NCI-H146 treated with DMSO at 0.1 percent for 48 hours (cell line): ENCODE data around the gene PHACTR3.
"Not testable (repeated sequence)": the region's sequence is repeated elsewhere in the genome, so short reads cannot be mapped to it uniquely, and the experiment has no call there.

ENCODE experiments used
- DNase-seq: peaks from one replicate; lab custom pipeline; 2025; ENCODE audit not compliant: unreplicated experiment; lab: John Stamatoyannopoulos, UW

PHACTR3 gene

GRCh38 chr20:59837623-59838394, 233.5 kb downstream of the PHACTR3 start:
- DNase-seq: no peak

- no peak for DNase-seq
Observed at GRCh38 chr20:59839400-59839799, 235.1 kb downstream of the PHACTR3 start.

DNA sequence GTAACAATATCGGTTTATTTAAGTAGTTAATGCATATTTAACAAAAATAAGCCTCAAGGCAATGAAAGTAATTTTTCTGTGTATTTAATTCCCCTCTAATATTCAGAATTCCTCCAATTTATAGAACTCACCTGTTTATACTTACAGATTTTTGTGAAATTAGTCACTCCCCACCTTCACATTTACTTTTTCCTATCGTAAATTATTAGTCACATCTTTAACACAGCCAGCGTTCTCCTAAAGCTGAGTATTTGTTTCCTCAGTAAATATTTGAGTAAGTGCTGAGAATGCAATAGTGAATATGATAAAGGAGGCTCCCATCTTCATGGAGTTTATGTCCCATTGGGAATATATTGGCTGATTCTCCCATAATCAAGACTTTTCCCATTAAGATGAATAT, 241.1 kb downstream of the PHACTR3 start:
- no peak for DNase-seq

- no peak for DNase-seq
Observed at GRCh38 chr20:59848182-59848581, 243.8 kb downstream of the PHACTR3 start.

DNA sequence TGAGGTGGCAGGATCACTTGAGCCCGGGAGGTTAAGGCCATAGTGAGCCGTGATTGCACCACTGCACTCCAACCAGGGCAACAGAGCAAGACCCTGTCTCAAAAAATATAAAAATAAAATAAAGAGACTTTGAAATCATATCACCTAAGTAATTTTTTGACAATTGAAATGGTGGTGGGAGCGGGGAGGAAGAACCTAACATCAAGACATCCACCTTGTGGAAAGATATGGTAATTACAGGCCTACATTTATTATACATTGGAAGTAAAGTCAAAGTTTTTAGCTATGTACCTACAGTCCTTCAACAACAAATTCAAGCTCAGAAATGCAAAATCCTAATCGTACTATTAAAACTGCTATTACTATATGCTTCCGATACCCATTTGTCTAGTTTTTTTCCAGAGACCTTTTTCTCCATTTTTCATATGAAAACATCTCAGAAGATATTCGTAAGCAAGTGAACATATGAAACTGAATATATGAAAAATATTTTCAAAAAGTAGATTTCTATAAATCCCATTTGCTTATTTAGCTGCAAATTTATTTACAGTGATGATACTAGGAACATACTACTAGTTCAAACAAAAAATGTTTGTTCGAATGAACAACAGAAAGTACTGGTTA, 245.8 kb downstream of the PHACTR3 start:
- peak; percentile 53 for DNase-seq

DNA sequence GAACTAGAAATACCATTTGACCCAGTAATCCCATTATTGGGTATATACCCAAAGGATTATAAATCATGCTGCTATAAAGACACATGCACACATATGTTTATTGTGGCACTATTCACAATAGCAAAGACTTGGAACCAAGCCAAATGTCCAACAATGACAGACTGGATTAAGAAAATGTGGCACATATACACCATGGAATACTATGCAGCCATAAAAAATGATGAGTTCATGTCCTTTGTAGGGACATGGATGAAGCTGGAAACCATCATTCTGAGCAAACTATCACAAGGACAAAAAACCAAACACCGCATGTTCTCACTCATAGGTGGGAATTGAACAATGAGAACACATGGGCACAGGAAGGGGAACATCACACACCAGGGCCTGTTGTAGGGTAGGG, 252.2 kb downstream of the PHACTR3 start:
- not testable (repeated sequence) for DNase-seq

DNA sequence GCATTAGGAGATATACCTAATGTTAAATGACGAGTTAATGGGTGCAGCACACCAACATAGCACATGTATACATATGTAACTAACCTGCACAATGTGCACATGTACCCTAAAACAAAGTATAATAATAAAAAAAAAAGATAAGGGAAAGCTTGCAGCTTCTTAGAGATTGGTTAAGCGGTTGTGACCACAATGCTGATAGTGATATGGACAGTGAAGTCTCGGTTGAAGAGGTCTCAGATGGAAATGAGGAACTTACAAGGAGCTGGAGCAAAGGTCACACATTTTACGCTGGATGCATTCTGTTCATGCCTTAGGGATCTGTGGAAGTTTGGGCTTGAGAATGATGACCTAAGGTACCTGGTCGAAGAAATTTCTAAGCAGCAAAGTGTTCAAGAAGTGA, 252.6 kb downstream of the PHACTR3 start:
- DNase-seq: not testable (repeated sequence)

GRCh38 chr20:59857966-59858365, 253.6 kb downstream of the PHACTR3 start:
- no peak for DNase-seq

- no peak for DNase-seq
Observed at GRCh38 chr20:59858425-59858824, 254.1 kb downstream of the PHACTR3 start.

DNA sequence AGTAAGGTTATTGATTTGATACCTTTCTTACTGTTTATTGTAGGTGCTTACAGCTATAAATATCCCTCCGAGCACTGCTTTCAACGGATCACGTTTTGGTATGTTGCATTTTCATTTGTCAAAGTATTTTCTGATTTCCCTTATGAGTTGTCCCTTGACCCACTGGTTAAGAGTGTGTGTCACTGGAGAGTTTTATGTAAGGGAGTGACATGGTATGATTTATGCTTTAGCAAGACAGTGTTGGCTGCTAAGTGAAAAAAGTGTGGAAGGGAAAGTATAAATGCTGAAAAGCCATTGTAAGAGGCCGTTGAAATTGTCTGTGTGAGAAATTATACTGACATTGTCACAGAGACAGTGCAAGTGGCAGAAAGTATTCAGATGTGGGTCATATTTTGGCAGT, 257.1 kb downstream of the PHACTR3 start:
- no peak for DNase-seq

DNA sequence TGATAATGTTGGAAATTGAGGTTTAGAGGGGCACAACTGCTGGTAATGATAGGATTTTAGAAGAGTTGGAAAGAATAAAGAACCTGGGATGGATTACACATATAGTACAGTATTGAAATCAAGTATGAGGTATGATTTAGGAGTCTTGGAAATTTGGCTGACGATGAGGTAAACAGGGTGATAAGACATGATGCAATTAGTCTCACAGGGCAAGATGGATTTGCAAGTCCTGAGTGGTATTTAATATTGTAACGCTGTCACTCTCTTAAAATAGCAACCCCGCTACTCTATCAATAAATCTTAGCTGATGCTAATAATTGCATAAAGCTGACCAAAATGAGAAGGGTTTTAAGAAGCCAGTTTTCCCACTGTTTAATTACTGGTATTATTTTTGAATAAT, 258.7 kb downstream of the PHACTR3 start:
- no peak for DNase-seq

DNA sequence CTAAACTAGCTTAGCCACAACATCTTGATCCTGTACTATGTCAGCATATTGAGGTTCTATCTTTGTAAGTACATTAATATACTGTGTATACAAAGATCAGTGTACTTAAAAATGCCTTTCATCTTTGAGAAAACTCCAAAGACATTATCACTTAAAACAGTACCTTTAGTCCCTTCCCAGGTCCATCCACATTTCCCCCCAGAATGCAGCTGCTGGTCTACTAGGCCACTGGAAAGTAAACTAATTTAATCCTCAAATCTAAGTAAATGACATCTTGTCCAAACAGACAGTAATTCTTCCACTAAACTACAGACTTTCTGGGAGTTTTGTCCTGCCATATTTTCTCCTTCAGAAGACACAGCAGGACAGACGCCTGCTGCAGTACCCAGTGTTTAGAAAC, 260.4 kb downstream of the PHACTR3 start:
- no peak for DNase-seq

- no peak for DNase-seq
Observed at GRCh38 chr20:59866338-59866737, 262.0 kb downstream of the PHACTR3 start.

- no peak for DNase-seq
Observed at GRCh38 chr20:59871096-59871495, 266.8 kb downstream of the PHACTR3 start.

GRCh38 chr20:59873409-59873808, 269.1 kb downstream of the PHACTR3 start:
- DNase-seq: no peak

DNA sequence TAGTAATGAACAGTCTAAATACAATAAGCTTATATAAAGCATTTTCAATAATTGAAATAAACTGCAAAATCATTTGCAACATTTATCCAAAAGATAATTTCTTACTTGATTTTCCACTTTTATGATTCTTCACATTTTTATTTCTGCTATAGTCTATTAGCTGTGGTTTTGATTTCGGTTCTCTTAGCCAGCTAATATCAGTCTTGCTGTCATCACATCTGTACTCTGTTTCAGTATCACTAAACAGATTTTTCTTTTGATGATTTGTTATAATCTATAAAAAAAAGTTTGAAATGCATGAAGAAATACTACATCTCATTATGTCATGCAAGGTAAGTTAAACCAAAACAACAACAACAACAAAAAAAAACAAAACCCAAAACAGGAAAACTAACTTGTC, 275.9 kb downstream of the PHACTR3 start:
- DNase-seq: no peak

- DNase-seq: no peak
Observed at GRCh38 chr20:59884494-59884893, 280.2 kb downstream of the PHACTR3 start.

DNA sequence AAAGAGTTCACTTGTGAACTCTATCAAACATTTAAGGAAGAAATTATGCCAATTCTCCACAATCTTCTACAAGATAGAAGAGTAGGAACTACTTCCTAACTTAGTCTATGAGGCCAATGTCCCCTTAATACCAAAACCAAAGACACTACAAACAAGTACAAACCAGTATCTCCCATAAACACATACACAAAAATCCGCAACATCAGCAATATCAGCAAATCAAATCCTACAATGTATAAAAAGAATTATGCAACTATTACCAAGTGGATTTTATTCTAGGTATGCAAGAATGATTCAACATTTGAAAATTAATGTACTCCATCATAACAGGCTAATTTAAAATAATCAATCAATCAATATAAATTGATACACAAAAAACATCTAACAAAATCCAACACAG, 283.7 kb downstream of the PHACTR3 start:
- no peak for DNase-seq

- DNase-seq: not testable (repeated sequence)
Observed at GRCh38 chr20:59890035-59890434, 285.7 kb downstream of the PHACTR3 start.

- no peak for DNase-seq
Observed at GRCh38 chr20:59891581-59891980, 287.2 kb downstream of the PHACTR3 start.

GRCh38 chr20:59895908-59896307, 291.6 kb downstream of the PHACTR3 start:
- no peak for DNase-seq
